IMR-90 (cell line): ENCODE data around the gene TXNL4B. TPM values are rescaled to one million over a fixed set of nuclear protein-coding genes. Genes with fewer than 3 reads are reported as not detected.
"Not testable (repeated sequence)": the region's sequence is repeated elsewhere in the genome, so short reads cannot be mapped to it uniquely, and the experiment has no call there.

Source experiments
- ATAC-seq: fragments of 200-7000 bp; cut with Tn5 transposase; 2 replicates; pipeline ENCODE4 v1.9.1; 2020; ENCODE audit warnings: low read depth, mild to moderate bottlenecking, moderate library complexity
- BruUV-seq: library from RNA; stranded (reverse); fragments of 400-500 nt; replicated peaks from 2 replicates; lab custom pipeline; 2021; lab: Mats Ljungman, UMichigan
- CTCF ChIA-PET: fragments of 300-600 bp; formaldehyde crosslinking; extraction: SDS; loops from one replicate; lab custom pipeline; 2021; ENCODE audit warnings: antibody characterized with exemption; lab: Yijun Ruan, JAX
- POLR2A ChIA-PET: fragments of 300-600 bp; sonication (Branson Sonifier 250); formaldehyde crosslinking; loops from one replicate; lab custom pipeline; 2022; ENCODE audit warnings: antibody characterized with exemption; ENCODE audit not compliant: unreplicated experiment; lab: Charles Lee
- DNase-seq: peaks from one replicate; pipeline ENCODE4 v3.0.0; 2013
- H2AFZ ChIP-seq: replicated peaks from 2 replicates; pipeline ENCODE3; 2013; ENCODE audit warnings: low read length, mild to moderate bottlenecking; ENCODE audit not compliant: poor library complexity
- H2AK5ac ChIP-seq: 2 replicates; pipeline ENCODE4 v1.6.1; 2013; ENCODE audit warnings: low read depth, low read length, inconsistent platforms
- H2AK9ac ChIP-seq: replicated peaks from 2 replicates; pipeline ENCODE3; 2013; ENCODE audit warnings: mild to moderate bottlenecking, low read depth, low read length, moderate library complexity; ENCODE audit not compliant: poor library complexity
- H2BK120ac ChIP-seq: 2 replicates; pipeline ENCODE4 v1.6.1; 2013; ENCODE audit warnings: low read depth, low read length, inconsistent platforms
- H2BK15ac ChIP-seq: 3 replicates; pipeline ENCODE4 v1.6.1; 2013; ENCODE audit warnings: low read depth, low read length, inconsistent platforms
- H2BK20ac ChIP-seq: 2 replicates; pipeline ENCODE4 v1.6.1; 2013; ENCODE audit warnings: low read depth, mild to moderate bottlenecking, inconsistent platforms, low read length, moderate library complexity
- H2BK5ac ChIP-seq: 2 replicates; pipeline ENCODE4 v1.6.1; 2013; ENCODE audit warnings: mild to moderate bottlenecking, low read depth, low read length, inconsistent platforms; ENCODE audit not compliant: poor library complexity, severe bottlenecking
- H3K14ac ChIP-seq: replicated peaks from 2 replicates; pipeline ENCODE4 v1.6.1; 2013; ENCODE audit warnings: low read depth, low read length, inconsistent platforms
- H3K18ac ChIP-seq: 2 replicates; pipeline ENCODE4 v1.6.1; 2013; ENCODE audit warnings: low read depth, low read length, control low read depth
- H3K23ac ChIP-seq: 2 replicates; pipeline ENCODE4 v1.6.1; 2013; ENCODE audit warnings: low read depth, low read length, inconsistent platforms
- H3K27ac ChIP-seq: 2 replicates; pipeline ENCODE4 v1.5.1; 2013; ENCODE audit warnings: mild to moderate bottlenecking, control low read depth, low read length; ENCODE audit not compliant: insufficient read depth
- H3K27me3 ChIP-seq: 2 replicates; pipeline ENCODE4 v1.6.1; 2013; ENCODE audit warnings: low read length; ENCODE audit not compliant: control insufficient read depth, insufficient read depth
- H3K36me3 ChIP-seq: 2 replicates; pipeline ENCODE4 v1.6.1; 2013; ENCODE audit warnings: low read length, mixed read lengths; ENCODE audit not compliant: control insufficient read depth, insufficient read depth
- H3K4ac ChIP-seq: 2 replicates; pipeline ENCODE4 v1.6.1; 2013; ENCODE audit warnings: low read depth, low read length, inconsistent platforms
- H3K4me1 ChIP-seq: 2 replicates; pipeline ENCODE4 v1.6.1; 2013; ENCODE audit warnings: low read length, mixed read lengths; ENCODE audit not compliant: control insufficient read depth, insufficient read depth
- H3K4me2 ChIP-seq: 2 replicates; pipeline ENCODE4 v1.6.1; 2013; ENCODE audit warnings: low read depth, mild to moderate bottlenecking, control low read depth, low read length, moderate library complexity
- H3K4me3 ChIP-seq: 2 replicates; pipeline ENCODE4 v1.5.1; 2013; ENCODE audit warnings: low read depth, mild to moderate bottlenecking, control low read depth, low read length, moderate library complexity; ENCODE audit not compliant: insufficient read depth
- H3K56ac ChIP-seq: 2 replicates; pipeline ENCODE4 v1.6.1; 2013; ENCODE audit warnings: low read length, inconsistent platforms; ENCODE audit not compliant: insufficient read depth; ENCODE audit errors: extremely low read depth
- H3K79me1 ChIP-seq, 2 experiments: 2 replicates each; pipeline ENCODE4 v1.6.1; 2013; ENCODE audit warnings: low read length in 2 of 2, inconsistent platforms in 1 of 2, low read depth in 1 of 2
- H3K9ac ChIP-seq: 2 replicates; pipeline ENCODE4 v1.6.1; 2013; ENCODE audit warnings: low read depth, low read length, control low read depth
- H3K9me1 ChIP-seq: 2 replicates; pipeline ENCODE4 v1.6.1; 2013; ENCODE audit warnings: low read length, inconsistent platforms; ENCODE audit not compliant: insufficient read depth
- H3K9me3 ChIP-seq: 2 replicates; pipeline ENCODE4 v1.6.1; 2013; ENCODE audit warnings: low read length; ENCODE audit not compliant: control insufficient read depth, insufficient read depth
- H4K20me1 ChIP-seq: 2 replicates; pipeline ENCODE4 v1.6.1; 2013; ENCODE audit warnings: low read length, inconsistent platforms; ENCODE audit not compliant: insufficient read depth
- H4K5ac ChIP-seq: 2 replicates; pipeline ENCODE4 v1.6.1; 2013; ENCODE audit warnings: mild to moderate bottlenecking, low read depth, low read length, control low read depth
- H4K8ac ChIP-seq, 2 experiments: 2 replicates each; pipeline ENCODE4 v1.6.1; 2013; ENCODE audit warnings: low read depth in 2 of 2, low read length in 2 of 2, control low read depth in 1 of 2, inconsistent platforms in 1 of 2
- H4K91ac ChIP-seq: 2 replicates; pipeline ENCODE4 v1.6.1; 2013; ENCODE audit warnings: low read depth, low read length, inconsistent platforms; ENCODE audit not compliant: insufficient read depth
- WGBS, 2 experiments: methylation state at CpG; one replicate each; pipeline versions ENCODE4 v1.1.5 to v1.1.7; 2013; ENCODE audit warnings: missing lambda C conversion rate in 2 of 2; ENCODE audit not compliant: insufficient read length in 1 of 2; ENCODE audit errors: extremely low coverage in 2 of 2; 5-methylcytosine and 5-hydroxymethylcytosine counted together
- dilution Hi-C: fragments of 300-500 bp; cut with HindIII; formaldehyde crosslinking; loops from one replicate; pipeline ENCODE4 v1.14.3; 2018; ENCODE audit warnings: low sequenced_read_pairs; ENCODE audit not compliant: unreplicated experiment
- in situ Hi-C: fragments of 300-500 bp; cut with MboI; formaldehyde crosslinking; loops from 3 replicates; pipeline ENCODE4 v1.14.3; 2019; ENCODE audit warnings: low sequenced_read_pairs, inconsistent platforms, mixed read lengths
- intact Hi-C: fragments of 100-400 bp; cut with micrococcal nuclease; formaldehyde crosslinking; loops from 2 replicates; pipeline ENCODE4 v1.10.0; 2022
- polyA plus RNA-seq, 3 experiments: library from polyadenylated mRNA; depleted of rRNA; stranded (reverse); fragments of >200 nt; gene quantifications; 2 replicates each; pipeline ENCODE4 v1.2.3, GENCODE V29; 2012; ENCODE audit warnings: low replicate concordance in 1 of 3
- total RNA-seq: library from RNA; depleted of rRNA; stranded (reverse); fragments of >200 nt; gene quantifications from 2 replicates; pipeline ENCODE4 v1.2.3, GENCODE V29; 2012

TXNL4B gene
- total and polyA plus RNA-seq, 2 of the 4 experiments (the other 2 are of a cell fraction) = 5.4 to 8.6 TPM

- H2BK120ac ChIP-seq, dilution Hi-C loops: not testable (repeated sequence)
Observed at GRCh38 chr16:72054254-72054847, 39.1 kb downstream of the TXNL4B start, which contains the start of gene HP. Gene HP (plus strand): TSS chr16:72054505. CDS start chr16:72054653, 148 bp downstream.

More at GRCh38 chr16:72054254-72054847, 39.1 kb downstream of the TXNL4B start, which contains the start of gene HP:
- H3K27ac ChIP-seq, H2AK9ac ChIP-seq, H4K91ac ChIP-seq, H3K9me1 ChIP-seq, H3K14ac ChIP-seq, H3K4me1 ChIP-seq, H3K36me3 ChIP-seq, H4K20me1 ChIP-seq, H4K8ac ChIP-seq, intact Hi-C loops, ATAC-seq, H2AFZ ChIP-seq, H2BK20ac ChIP-seq, H2BK15ac ChIP-seq, H3K9ac ChIP-seq, H4K5ac ChIP-seq, BruUV-seq, H3K56ac ChIP-seq, H3K23ac ChIP-seq, H3K4me2 ChIP-seq, POLR2A ChIA-PET, H3K4ac ChIP-seq, H3K4me3 ChIP-seq, DNase-seq, H2BK5ac ChIP-seq, H3K79me1 ChIP-seq, H3K18ac ChIP-seq, H3K9me3 ChIP-seq, H3K27me3 ChIP-seq, H2AK5ac ChIP-seq, CTCF ChIA-PET, in situ Hi-C loops: not testable (repeated sequence)
- no CpG with 5 or more reads among the region's 5 CpGs for WGBS, 2 experiments
